ENCODE measurements around the gene MSH5. TPM values are rescaled to one million over a fixed set of nuclear protein-coding genes. Genes with fewer than 3 reads are reported as not detected.

The MSH5 gene
- total and polyA plus RNA-seq, 9 of the 15 experiments (the other 6 are each of a cell fraction or from before 2014, with no cell fraction given), result 12.5 to 104 (median 46.6) TPM

DNA sequence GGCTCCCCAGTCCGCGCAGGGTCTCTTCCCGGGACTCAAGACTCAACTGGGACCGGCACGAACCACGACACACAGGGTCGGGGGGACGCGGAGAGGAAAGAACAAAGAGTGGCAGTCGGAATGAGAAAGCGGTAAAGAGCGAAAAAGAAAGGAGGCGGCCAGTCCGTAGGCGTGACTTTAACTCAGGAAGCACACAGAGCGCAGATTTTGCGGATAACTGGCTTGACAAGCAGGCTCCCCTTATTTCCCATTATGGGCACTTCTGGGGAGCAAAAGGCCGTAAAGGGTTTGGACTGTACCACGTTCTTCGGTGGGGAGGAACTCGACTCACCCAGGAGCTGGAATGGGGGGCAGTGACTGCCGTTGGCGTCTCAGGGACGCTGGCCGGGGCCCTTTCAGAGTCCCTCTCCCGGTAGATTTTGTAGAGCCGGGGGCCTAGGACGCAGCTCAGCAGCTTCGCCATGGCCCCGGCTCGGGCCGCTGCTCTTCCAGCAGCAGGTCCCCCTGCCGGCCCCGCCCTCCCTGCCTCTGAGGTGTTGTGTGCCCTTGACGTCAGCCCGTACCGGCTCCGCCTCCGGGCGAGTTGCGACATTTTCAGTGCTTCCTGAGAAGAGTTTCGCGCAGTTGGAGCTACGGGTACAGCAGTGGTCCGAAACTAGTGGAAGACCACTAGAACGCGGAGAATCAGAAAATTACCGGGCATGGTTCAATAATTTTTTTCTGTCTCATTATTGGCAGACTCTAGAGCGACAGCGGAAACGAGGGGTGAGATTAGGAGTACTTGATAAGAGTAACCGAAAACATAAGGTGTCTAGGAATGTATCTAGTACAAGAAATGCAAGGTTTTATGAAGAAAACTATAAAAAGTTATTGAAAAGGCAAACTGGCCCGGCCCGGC, 36.7 kb upstream of the MSH5 start, which contains the start of gene ABHD16A (continued):
- TF ChIP-seq RFX1 (IDR thresholded peaks at IDR 0.05), result no peak
- no peak; the same call in 1 of the 2 replicates for TF ChIP-seq ZBTB43 (CRISPR knock-in tag; IDR thresholded peaks at IDR 0.05)
- TF ChIP-seq YBX1 (IDR thresholded peaks at IDR 0.05), result no peak
- TF ChIP-seq KLF6 (CRISPR knock-in tag; IDR thresholded peaks at IDR 0.05; ENCODE audit: borderline replicate concordance), result peak; percentile 81; the same call in 1 of the 2 replicates
- TF ChIP-seq TRIM28 (IDR thresholded peaks at IDR 0.05), result peak; percentile 65; the same call in 1 of the 2 replicates
- TF ChIP-seq ZNF655 (CRISPR knock-in tag; IDR thresholded peaks at IDR 0.05), result no peak
- peak in 1 of 3 experiments; percentile 79; a peak in 2 of 6 replicates for TF ChIP-seq ZBTB11 (CRISPR knock-in tag; IDR thresholded peaks at IDR 0.05)
- TF ChIP-seq UBTF (IDR thresholded peaks at IDR 0.05; ENCODE audit: borderline replicate concordance in 1 of 2, low read depth in 2 of 2, low read length in 2 of 2), result peak; percentile 88 to 89; a peak in 3 of 4 replicates
- no peak; the same call in 1 of the 2 replicates for TF ChIP-seq KHSRP (IDR thresholded peaks at IDR 0.05)
- TF ChIP-seq NR2F6 (CRISPR knock-in tag; IDR thresholded peaks at IDR 0.05), result no peak
- peak; percentile 85 for TF ChIP-seq ZBTB9 (CRISPR knock-in tag; IDR thresholded peaks at IDR 0.05)
- no peak for TF ChIP-seq ZFP36 (IDR thresholded peaks at IDR 0.05; ENCODE audit: low read depth, low read length, partially characterized antibody)
- TF ChIP-seq, protein P1, sequence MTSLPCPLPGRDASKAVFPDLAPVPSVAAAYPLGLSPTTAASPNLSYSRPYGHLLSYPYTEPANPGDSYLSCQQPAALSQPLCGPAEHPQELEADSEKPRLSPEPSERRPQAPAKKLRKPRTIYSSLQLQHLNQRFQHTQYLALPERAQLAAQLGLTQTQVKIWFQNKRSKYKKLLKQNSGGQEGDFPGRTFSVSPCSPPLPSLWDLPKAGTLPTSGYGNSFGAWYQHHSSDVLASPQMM (CRISPR knock-in tag; IDR thresholded peaks at IDR 0.05), result no peak
- TF ChIP-seq TARDBP (IDR thresholded peaks at IDR 0.05), result peak; percentile 62
- TF ChIP-seq HLTF (IDR thresholded peaks at IDR 0.05), result peak; percentile 75; the same call in 1 of the 2 replicates
